Kidney glomerular epithelial cell (primary cell): ENCODE data around the gene MT2A.
"Not testable (repeated sequence)": the region's sequence is repeated elsewhere in the genome, so short reads cannot be mapped to it uniquely, and the experiment has no call there.

Experiments used
- DNase-seq: peaks from one replicate; lab custom pipeline; 2025; lab: John Stamatoyannopoulos, UW

MT2A gene

DNA sequence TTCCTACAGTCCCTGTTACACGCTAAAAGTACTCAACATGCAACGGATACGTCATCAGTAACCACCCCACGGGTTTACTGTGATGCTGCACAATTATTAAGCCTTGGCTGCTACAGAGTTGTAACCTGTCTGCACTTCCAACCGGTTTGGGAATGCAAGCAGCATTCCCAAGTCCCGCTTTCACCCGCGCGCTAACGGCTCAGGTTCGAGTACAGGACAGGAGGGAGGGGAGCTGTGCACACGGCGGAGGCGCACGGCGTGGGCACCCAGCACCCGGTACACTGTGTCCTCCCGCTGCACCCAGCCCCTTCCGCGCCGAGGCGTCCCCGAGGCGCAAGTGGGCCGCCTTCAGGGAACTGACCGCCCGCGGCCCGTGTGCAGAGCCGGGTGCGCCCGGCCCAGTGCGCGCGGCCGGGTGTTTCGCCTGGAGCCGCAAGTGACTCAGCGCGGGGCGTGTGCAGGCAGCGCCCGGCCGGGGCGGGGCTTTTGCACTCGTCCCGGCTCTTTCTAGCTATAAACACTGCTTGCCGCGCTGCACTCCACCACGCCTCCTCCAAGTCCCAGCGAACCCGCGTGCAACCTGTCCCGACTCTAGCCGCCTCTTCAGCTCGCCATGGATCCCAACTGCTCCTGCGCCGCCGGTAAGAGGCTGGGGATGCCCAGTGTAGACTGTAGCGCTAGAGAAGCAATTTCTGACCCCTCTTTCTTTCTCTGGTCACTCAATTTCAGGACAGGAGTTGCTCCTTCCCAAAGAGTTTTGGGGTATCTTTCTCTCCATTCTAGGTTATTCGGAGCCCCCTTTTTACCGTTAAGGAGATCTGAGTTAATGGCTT is at the start of gene MT2A:
Gene MT2A (plus strand): TSS at position 542 of the 833 bp plus-strand sequence. CDS start 72 bp downstream, at position 614.
- DNase-seq = peak; percentile 97

DNA sequence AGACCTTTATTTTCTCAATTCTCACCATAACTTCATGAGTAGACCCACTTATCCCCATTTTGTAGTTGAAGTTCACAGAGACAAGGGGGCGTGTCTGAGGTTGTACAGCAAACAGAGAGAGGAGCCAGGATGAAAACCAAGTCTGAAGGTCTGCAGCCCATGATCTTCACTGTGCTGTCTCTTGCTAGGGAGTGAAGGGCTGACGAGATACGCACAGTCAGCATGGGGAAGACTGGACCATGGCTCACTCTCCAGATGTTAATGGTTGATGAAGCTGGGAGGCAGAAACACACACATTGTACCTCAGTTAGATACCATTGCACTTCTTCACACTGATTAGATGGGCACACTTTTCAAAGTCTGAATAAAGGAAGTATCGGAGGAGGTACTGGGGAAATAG is 49.3 kb upstream of the MT2A start:
- no peak for DNase-seq

DNA sequence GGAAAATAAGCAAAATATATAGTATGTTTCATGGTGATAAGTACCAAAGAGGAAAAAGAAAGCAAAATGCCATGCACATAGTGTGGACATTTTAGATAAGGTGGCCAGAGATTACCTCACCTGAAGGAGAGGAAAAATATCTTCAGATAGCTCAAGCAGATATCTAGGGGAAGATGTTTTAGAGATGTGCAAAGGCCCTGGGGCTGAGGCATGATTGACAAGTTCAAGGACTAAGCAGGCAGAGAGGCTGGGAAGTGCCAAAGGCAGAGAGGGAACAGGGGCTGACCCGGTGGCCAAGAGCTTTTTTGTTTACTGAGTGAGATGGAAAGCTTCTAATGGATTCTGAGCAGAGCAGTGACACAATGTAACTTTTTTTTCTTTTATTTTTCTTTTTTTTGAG is 47.9 kb upstream of the MT2A start:
- no peak for DNase-seq

DNA sequence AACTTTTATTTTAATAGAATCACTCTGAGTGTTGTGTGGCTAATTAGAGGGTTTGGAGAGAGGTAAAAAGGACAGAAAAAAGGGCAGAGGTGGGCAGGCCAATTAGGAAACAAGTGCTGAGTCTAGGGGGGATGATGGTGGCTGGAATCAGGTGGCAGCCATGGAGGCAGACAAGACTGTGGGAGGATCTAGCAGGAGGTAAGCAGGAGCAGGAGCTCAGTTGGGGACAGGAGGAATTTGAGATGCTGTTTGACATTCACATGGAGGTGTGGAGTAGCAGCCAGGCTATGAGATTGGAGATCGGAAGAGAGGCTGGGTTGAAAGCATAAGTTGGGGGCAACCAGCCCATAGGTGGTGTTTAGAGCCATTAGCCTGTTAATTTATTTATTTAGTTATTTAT is 47.3 kb upstream of the MT2A start:
- no peak for DNase-seq

DNA sequence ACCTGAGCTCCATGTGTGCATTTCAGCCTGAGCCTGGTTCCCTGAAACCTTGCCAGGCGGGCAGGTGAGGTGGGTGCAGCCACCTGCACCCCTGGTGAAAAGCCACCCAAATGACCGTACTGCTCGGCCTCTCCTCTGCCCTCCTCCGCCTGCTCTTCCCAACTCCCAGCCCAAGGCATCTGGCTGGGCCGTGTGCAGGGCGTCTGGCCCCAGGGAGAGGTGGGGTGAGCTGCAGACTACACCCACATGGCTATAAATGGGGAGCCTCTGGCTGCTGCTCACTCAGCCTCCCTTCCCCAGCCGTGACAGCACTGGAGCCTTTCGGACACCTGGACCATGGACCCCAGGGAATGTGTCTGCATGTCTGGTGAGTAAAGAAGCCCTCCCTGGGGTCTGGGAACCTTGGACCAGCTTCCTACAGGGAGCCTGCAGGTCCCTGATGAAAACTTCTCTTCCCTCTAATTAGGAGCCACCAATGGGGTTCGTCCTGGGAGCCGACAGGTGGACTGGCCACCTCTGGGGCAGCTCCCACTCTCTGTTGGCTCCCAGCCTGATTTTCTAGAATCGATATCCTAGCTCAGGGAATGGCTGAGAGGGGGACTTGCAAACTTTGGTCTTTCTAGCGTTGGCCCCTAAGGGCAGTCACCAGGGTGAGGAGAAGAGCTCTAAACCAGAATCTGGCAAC is 43.4 kb upstream of the MT2A start, which contains the start of gene MT4:
Gene MT4 (plus strand): TSS at position 281 of the 685 bp plus-strand sequence. CDS start 56 bp downstream, at position 337.
- no peak for DNase-seq

DNA sequence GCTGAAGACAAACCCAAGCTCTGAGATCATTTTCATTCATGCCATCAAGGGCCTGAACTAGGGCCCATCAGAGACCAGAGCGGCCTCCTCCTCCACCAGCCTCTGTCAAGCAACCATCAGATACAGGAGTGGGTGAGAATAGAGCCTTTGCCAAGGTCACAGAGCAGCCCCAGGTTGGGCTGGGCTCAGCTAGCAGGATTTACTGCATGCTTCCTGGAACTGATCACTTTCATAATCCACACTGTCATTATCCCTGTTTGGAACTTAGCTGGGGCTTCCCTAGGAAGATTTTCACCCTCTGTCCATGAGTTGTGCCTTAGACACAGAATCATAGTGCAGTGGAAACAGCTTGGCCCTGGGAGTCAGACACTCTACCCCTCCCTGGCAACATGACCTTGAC is 38.4 kb upstream of the MT2A start:
- no peak for DNase-seq

DNA sequence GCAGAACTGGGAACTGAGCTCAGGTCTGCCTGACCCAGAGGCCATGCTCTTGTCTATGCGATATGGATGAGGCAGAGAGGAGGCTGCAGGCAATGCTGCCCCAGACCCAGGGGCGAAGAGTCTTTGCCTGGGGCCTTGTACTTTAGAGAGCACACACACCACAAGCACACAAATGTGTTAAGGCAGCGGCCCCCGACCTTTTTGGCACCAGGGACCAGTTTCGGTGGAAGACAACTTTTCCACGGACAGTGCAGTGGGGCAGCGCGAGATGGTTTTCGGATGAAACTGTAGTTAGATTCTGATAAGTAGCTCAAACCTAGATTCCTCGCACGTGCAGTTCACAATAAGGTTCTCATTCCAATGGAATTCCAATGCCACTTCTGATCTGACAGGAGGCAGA is 36.9 kb upstream of the MT2A start:
- DNase-seq = no peak

DNA sequence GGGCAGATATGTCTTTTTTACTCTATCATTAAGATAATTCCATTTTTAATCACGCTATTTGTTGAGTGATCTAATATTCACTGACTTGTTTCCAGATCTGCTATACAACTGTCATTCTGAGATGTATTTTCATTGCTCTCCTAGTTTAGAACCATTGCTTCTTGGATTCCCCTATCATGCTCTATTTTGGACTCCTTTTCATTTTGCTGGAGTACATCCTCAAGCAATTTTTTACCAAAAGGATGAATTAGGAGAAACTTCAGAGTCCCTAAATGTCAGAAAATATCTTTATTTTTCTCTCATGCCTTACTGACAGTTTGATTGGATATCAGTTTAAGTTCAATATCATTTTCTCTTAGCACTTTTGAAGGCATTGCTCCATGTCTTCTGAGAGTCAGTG is 33.8 kb upstream of the MT2A start:
- DNase-seq = no peak

DNA sequence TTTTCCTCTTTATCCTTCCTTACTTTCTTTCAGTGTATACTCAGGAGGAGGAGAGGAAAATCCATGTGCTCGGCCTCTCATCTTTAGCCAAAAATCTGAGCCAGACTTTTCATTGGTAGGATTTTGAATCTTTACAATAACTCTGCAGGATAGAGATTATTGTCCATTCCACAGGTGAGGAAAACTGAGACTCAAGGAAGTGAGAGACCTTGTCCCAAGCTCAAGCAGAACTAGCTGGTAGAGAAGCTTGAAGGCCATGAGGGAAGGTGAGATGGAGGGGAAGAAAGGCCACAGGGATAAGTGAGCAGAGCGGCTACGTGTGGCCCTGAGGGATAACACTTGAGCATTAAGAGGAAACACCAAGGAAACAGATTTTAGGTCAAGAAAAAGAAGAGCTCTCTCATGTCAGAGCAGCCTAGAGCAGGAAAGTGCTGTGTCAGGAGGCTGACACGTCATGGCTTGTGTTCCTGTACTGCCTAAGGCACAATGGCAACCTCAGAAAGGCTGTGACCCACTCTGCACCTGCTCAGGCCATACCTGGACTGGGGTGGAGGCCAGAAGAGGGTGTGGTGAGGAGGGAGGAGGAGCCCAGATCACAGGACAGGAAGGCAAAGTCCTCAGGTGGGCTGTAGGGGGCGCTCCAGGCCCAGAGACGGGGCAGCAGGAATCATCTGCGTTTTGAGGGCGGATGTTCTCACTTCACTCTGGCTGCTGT is 31.6 kb upstream of the MT2A start:
- peak; percentile 25 for DNase-seq

DNA sequence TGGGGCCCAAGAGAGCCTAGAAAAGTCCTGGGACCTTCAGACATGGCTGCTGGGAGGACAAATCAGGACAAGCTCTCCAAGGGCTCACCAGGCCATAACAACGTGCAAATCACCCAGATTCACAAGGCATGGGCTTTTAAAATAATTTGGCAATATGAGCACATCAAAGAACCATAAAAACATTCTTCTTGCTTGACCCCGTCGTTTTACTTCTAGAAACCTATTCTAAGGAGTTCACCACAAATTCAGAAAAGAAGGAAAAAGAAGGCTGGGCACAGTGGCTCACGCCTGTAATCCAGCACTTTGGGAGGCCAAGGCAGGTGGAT is 31.1 kb upstream of the MT2A start:
- DNase-seq = no peak

DNA sequence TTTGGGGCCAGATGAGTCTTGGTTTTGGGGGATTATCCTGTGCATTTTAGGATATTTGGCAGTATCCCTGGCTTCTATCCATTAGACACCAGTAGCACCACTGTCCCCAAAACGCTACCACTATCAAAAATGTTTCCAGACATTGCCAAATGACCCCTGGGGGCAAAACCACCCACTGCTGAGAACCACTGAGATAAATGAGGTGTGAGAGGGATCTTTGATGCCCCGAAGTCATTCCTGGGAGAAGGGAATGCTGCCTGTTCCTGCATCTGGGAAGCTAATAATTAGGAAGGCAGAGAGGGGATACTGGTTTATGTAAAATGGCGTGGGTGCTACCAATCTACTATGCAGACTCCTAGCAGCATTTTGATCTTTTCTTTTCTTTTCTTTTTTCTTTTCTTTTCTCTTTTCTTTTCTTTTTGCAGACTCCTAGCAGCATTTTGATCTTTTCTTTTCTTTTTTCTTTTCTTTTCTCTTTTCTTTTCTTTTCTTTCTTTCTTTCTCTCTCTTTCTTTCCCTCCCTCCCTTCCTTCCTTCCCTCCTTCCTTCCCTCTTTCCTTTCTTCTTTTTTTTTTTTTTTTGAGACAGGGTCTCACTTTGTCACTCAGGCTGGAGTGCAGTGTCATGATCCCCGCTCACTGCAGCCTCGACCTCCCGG is 27.9 kb upstream of the MT2A start:
- DNase-seq = no peak

DNA sequence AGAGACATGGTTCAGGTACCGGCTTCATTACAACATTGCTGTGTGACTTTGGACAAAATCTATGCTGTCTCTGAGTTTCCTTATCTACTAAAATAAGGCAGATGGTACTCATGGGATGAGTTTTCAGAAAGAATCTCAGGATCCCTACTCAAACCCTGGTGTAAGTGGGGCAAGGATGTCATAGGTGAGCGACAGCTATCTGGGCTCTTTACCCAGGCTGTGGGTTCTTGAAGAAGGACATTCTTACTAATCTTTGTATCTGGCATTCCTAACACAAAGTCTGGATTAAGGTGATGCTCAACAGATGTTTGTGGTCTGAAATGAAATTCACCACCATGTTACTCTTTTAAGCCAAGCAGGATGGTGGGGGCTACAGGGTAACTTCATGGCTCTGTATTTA is 25.5 kb upstream of the MT2A start:
- not testable (repeated sequence) for DNase-seq

DNA sequence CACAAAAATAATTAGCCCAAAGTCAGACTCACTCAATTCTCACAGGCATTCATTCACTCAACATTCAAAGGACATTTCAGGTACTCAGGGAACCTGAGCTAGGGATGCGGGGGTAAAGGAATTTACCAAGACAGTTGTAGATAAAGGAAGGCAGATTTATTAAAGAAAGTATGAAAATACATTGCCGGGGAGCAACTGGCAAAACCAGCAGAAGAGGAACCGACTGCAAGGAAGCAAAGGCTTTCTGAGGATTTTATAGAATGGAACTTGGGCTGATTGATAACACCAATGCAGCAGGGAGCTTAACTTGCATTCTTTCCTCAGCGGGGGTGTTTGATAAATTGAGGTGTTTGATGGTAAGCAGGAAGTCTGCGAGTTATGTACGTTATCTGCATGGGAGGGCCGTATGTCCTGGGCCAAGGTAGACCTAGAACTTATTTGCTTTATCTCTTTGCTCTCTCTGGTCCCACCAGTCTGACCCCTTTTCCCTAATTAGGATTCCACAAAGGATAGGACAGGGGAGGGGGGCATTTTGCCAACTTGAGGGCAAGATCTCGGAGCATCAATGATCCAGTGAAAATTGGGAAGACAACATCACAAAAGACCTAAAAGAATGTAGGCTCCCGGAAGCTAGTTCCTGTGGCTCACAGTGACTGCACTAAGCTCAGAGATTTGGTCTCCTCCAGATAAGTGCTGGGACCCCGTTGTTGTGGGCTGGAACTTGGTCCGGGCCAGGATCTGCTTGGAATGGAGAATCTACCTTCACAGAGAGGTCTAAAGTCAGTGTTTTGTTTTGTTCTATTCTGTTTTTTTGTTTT is 24.8 kb upstream of the MT2A start:
- no peak for DNase-seq

DNA sequence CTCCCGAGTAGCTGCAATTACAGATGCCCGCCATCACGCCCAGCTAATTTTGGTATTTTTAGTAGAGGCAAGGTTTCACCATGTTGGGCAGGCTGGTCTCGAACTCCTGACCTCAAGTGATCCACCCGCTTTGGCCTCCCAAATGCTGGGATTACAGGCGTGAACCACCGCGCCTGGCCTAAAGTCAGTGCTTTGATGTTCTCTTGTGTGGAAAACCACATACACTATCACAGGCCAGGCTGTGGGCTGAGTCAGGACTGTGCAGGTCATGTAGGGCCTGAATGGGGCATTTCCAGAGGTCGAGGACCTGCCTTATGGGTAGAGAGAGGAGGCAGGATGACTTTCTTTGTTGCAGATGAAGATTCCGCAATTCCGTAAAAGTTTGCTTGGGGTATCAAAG is 24.1 kb upstream of the MT2A start:
- no peak for DNase-seq

DNA sequence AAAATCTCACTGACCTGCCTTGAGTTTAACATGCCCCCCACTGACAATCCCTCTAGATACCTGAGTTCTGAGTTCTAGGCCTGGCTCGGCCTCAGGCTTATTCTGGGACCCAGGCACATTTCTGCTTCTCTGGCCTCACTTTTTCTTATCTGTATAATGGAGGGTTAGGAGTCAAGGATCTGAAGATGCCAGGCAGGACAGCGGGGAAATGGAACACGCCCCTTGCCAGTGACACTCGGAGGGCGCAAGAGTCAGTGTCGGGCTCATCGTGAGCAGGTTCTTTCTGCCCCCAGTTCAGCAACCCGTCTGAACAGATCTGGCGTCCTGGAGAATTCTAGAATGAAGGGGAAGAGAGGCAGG is 19.6 kb upstream of the MT2A start:
- no peak for DNase-seq

DNA sequence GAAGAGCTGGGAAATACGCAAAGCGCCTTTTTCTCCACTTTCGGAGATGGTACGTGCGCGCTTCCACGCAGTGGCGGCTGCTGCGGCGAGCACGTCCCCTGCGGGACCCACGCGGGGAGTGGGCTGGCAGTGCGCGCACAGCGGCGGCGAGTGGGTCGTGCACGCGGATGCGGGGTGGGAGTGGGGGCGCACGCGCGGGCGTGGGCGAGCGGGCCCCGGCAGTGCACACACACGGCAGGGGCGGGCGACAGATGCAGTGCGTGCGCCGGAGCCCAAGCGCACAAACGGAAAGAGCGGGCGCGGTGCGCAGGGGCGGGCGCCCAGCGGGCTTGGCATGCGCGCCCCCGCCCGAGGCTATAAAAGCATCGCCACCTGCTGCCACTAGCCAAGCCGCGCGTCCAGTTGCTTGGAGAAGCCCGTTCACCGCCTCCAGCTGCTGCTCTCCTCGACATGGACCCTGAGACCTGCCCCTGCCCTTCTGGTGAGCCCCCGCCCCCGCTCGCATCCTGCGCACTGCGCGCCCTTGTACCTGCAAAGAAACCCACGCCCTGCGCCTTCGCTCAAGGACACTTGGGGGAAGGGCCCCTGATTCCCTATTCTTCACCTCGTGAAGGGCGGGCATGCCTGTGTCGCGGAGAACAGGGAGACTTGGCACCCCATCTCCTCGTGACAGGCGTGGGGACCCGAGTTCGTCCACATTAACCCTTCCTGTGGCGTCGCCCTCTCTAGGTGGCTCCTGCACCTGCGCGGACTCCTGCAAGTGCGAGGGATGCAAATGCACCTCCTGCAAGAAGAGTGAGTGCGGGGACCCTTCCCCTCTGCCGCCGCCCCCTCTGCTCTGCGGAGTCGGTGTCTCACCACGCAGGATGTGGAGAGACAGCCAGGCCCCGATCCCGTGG is 19.0 kb upstream of the MT2A start, which contains the start of gene MT3:
Gene MT3 (plus strand): TSS at position 388 of the 899 bp plus-strand sequence. CDS start 63 bp downstream, at position 451.
- no peak for DNase-seq

DNA sequence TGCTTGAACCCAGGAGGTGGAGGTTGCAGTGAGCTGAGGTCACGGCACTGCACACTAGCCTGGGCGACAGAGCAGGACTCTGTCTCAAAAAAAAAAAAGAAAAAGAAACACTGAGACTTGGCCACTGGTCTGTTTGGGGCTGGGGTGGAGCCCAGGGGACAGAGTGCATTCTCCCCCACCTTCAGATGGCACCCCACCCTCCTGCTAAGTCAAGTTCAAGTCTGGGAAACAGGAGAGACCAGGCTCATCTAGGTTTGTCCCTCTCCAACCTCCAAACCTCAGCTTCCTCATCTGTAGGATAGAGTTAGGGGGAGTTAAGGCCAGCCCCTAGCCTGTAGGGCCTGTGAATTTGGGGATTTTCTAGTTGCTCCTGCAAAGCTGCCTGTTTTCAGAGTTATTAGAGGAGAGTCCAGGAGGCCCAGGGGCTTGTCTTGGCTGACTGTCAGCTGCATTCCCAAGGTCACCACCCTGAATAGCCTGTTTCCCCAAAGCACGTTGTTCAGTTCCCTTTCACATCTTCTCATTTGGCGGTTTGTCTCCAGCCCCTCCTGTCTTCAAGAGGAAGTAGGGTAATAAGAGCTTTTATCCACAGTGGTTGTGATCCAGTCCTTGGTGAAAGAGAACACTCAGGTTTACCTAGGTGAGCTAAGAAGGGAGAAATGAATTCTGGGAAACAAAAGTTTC is 16.9 kb upstream of the MT2A start:
- no peak for DNase-seq

DNA sequence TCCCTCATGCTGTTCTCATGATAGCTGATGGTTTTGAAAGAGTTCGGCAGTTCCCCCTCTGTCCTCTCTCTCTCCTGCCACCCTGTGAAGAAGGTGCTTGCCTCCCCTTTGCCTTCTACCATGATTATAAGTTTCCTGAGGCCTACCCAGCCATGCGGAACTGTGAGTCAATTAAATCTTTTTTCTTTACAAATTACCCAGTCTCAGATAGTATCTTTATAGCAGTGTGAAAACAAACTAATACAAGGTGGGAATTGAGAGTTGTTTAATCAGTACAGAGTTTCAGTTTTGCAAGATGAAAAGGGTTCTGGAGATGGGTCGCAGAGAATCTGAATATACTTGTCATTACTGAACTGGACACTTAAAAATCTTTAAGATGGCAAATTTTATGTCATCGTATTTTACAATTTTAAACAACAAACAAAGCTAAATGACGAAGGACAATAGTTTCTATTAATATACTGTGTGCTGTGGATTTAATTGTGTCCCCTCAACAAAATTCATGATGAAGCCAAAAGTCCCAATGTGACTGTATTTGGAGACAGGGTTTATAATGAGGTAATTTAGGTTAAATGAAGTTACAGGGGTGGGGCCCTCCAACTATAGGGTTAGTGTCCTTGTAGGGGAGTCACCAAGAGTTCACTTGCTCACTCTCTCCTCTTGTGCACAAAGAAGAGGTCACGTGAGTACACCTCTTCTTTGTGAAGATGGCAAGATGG is 14.7 kb upstream of the MT2A start:
- no peak for DNase-seq

DNA sequence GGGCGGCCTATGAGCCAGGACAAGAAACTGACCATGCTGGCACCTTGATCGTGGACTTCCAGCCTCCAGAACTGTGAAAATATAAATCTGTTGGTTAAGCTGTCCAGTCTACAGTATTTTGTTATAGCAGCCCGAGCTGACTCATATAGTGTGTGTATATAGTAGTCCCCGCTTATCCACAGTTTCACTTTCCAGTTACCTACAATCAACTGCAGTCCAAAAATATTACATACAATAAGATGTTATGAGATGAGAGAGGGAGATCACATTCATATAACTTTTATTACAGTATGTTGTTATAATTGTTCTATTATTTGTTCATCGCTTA is 14.1 kb upstream of the MT2A start:
- no peak for DNase-seq
